Measurements from ENCODE around the gene KCNC4. TPM values are rescaled to one million over a fixed set of nuclear protein-coding genes. Genes with fewer than 3 reads are reported as not detected.

KCNC4 gene
- total and polyA plus RNA-seq, 2 of the 4 experiments (the other 2 are of a cell fraction): 0.18 to 2.3 TPM

- no peak overlapping the region for H3K9ac ChIP-seq (ENCODE audit: low read depth, low read length)
- no peaks in the 10 kb centered on the region for H3K4me1 ChIP-seq (ENCODE audit: control insufficient read depth, insufficient read depth, low read length)
- H4K20me1 ChIP-seq (ENCODE audit: insufficient read depth, low read length): no peaks in the 10 kb centered on the region
- intact Hi-C loops (cut with micrococcal nuclease) (no loop called here), in situ Hi-C loops (cut with MboI; ENCODE audit: low sequenced_read_pairs) (no loop called here), dilution Hi-C loops (cut with HindIII; ENCODE audit: low sequenced_read_pairs, unreplicated experiment) (no loop called here)
- 50% methylated on average over 2 of the region's 12 CpGs; no CpG with 5 or more reads in 1 of the 2 experiments for WGBS, 2 experiments (ENCODE audit: extremely low coverage in 2 of 2, insufficient read length in 1 of 2)
- no peak overlapping the region for H3K18ac ChIP-seq (ENCODE audit: low read depth, low read length)
- H3K9me3 ChIP-seq (ENCODE audit: control insufficient read depth, insufficient read depth, low read length): no peaks in the 10 kb centered on the region
- DNase-seq: no peak
- no peak overlapping the region for H3K14ac ChIP-seq (replicated peaks; ENCODE audit: low read depth, low read length)
- no peak overlapping the region for H3K27ac ChIP-seq (ENCODE audit: insufficient read depth, low read length)
- no peak overlapping the region for H4K91ac ChIP-seq (ENCODE audit: insufficient read depth, low read depth, low read length)
- H4K5ac ChIP-seq (ENCODE audit: low read depth, low read length): no peak overlapping the region
- H2AK9ac ChIP-seq (replicated peaks; ENCODE audit: low read depth, low read length, poor library complexity): peak overlapping the region; percentile 37
- H3K23ac ChIP-seq (ENCODE audit: low read depth, low read length): no peak overlapping the region
- no peak overlapping the region for H3K56ac ChIP-seq (ENCODE audit: extremely low read depth, insufficient read depth, low read length)
- no peak overlapping the region for H3K4me3 ChIP-seq (ENCODE audit: insufficient read depth, low read depth, low read length)
- no peak overlapping the region for H4K8ac ChIP-seq (ENCODE audit: low read depth in 2 of 2, low read length in 2 of 2)
- H2AFZ ChIP-seq (replicated peaks; ENCODE audit: low read length, poor library complexity): no peak overlapping the region
- no peak overlapping the region for H2BK20ac ChIP-seq (ENCODE audit: low read depth, low read length)
- ATAC-seq (ENCODE audit: low read depth): no peak; the same call in 1 of the 2 replicates
- H2BK120ac ChIP-seq (ENCODE audit: low read depth, low read length): no peak overlapping the region
- no peaks in the 10 kb centered on the region for H3K9me1 ChIP-seq (ENCODE audit: insufficient read depth, low read length)
- no peaks in the 10 kb centered on the region for H3K36me3 ChIP-seq (ENCODE audit: control insufficient read depth, insufficient read depth, low read length)
- no peak for TF ChIP-seq POLR2A (IDR thresholded peaks at IDR 0.05; ENCODE audit: low read depth, low read length)
- no peak for TF ChIP-seq BHLHE40 (IDR thresholded peaks at IDR 0.05; ENCODE audit: low read depth, low read length)
- TF ChIP-seq CHD1 (IDR thresholded peaks at IDR 0.05; ENCODE audit: low read depth, low read length): no peak
- TF ChIP-seq FOS (IDR thresholded peaks at IDR 0.05; ENCODE audit: low read depth, low read length): no peak
- no peak for TF ChIP-seq MAZ (IDR thresholded peaks at IDR 0.05; ENCODE audit: borderline replicate concordance, low read depth, low read length)
- no peak for TF ChIP-seq SMC3 (IDR thresholded peaks at IDR 0.05; ENCODE audit: low read depth, low read length)
- TF ChIP-seq NFE2L2 (IDR thresholded peaks at IDR 0.05; ENCODE audit: low read depth, low read length): no peak
- no peak for TF ChIP-seq RCOR1 (IDR thresholded peaks at IDR 0.05; ENCODE audit: insufficient replicate concordance, low read length)
- TF ChIP-seq MXI1 (IDR thresholded peaks at IDR 0.05; ENCODE audit: borderline replicate concordance, low read depth, low read length): no peak
- TF ChIP-seq RAD21 (IDR thresholded peaks at IDR 0.05; ENCODE audit: low read length): no peak
- TF ChIP-seq RFX5 (IDR thresholded peaks at IDR 0.05; ENCODE audit: low read depth, low read length): no peak
- TF ChIP-seq, protein P1, sequence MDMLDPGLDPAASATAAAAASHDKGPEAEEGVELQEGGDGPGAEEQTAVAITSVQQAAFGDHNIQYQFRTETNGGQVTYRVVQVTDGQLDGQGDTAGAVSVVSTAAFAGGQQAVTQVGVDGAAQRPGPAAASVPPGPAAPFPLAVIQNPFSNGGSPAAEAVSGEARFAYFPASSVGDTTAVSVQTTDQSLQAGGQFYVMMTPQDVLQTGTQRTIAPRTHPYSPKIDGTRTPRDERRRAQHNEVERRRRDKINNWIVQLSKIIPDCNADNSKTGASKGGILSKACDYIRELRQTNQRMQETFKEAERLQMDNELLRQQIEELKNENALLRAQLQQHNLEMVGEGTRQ (IDR thresholded peaks at IDR 0.05; ENCODE audit: low read depth, low read length): no peak
- TF ChIP-seq CEBPB (IDR thresholded peaks at IDR 0.05; ENCODE audit: low read depth, low read length): no peak
- no peak for TF ChIP-seq CTCF (conservative IDR thresholded peaks at IDR 0.05; ENCODE audit: low read depth, low read length)
- no peaks in the 10 kb centered on the region; the same call in 1 of the 2 replicates for H3K27me3 ChIP-seq (ENCODE audit: control insufficient read depth, insufficient read depth, low read length)
- H3K4ac ChIP-seq (ENCODE audit: low read depth, low read length): no peak overlapping the region
- no peak overlapping the region for H2BK5ac ChIP-seq (ENCODE audit: low read depth, low read length, poor library complexity, severe bottlenecking)
- CTCF ChIA-PET: no interaction called here
- H2BK15ac ChIP-seq (ENCODE audit: low read depth, low read length): no peak overlapping the region
- POLR2A ChIA-PET (ENCODE audit: unreplicated experiment): no interaction called here
- H3K4me2 ChIP-seq (ENCODE audit: low read depth, low read length): no peak overlapping the region
- BruUV-seq (replicated peaks): no TSS peak
- no peak overlapping the region for H2AK5ac ChIP-seq (ENCODE audit: low read depth, low read length)
- no peaks in the 10 kb centered on the region for H3K79me1 ChIP-seq (ENCODE audit: low read depth in 1 of 2, low read length in 2 of 2)
Observed at GRCh38 chr1:110228381-110228780, 18.3 kb downstream of the KCNC4 start.
